H9 (cell line): Measurements from ENCODE around the gene ORC1. TPM values are rescaled to one million over a fixed set of nuclear protein-coding genes. Genes with fewer than 3 reads are reported as not detected.
A peak's percentile ranks its signal among the peaks of the same experiment; 100 is the strongest.

Experiments
- DNase-seq: peaks from one replicate; pipeline ENCODE4 v3.0.0-alpha.2; 2017
- H2AFZ ChIP-seq: one replicate; pipeline ENCODE4 v1.6.1; 2013; ENCODE audit warnings: mild to moderate bottlenecking, low read length, control low read depth, moderate library complexity
- H2AK5ac ChIP-seq: 2 replicates; pipeline ENCODE4 v1.6.1; 2013; ENCODE audit warnings: low read length, control low read depth, mixed read lengths; ENCODE audit not compliant: insufficient read length
- H2BK120ac ChIP-seq: one replicate; pipeline ENCODE4 v1.6.1; 2013; ENCODE audit warnings: low read depth, mild to moderate bottlenecking, low read length, control low read depth, inconsistent platforms; ENCODE audit not compliant: poor library complexity, severe bottlenecking
- H2BK12ac ChIP-seq: 2 replicates; pipeline ENCODE4 v1.6.1; 2013; ENCODE audit warnings: low read length, control low read depth, mixed read lengths, low read depth; ENCODE audit not compliant: insufficient read length
- H2BK15ac ChIP-seq: 2 replicates; pipeline ENCODE4 v1.6.1; 2013; ENCODE audit warnings: low read depth, low read length, control low read depth
- H2BK20ac ChIP-seq: one replicate; pipeline ENCODE4 v1.6.1; 2013; ENCODE audit warnings: low read depth, mild to moderate bottlenecking, low read length, control low read depth, inconsistent platforms; ENCODE audit not compliant: poor library complexity, severe bottlenecking
- H2BK5ac ChIP-seq: 2 replicates; pipeline ENCODE4 v1.6.1; 2013; ENCODE audit warnings: low read length, control low read depth, mixed read lengths; ENCODE audit not compliant: insufficient read length
- H3K14ac ChIP-seq: 2 replicates; pipeline ENCODE4 v1.6.1; 2013; ENCODE audit warnings: low read length, control low read depth; ENCODE audit not compliant: insufficient read depth
- H3K18ac ChIP-seq: 2 replicates; pipeline ENCODE4 v1.6.1; 2013; ENCODE audit warnings: low read depth, mild to moderate bottlenecking, mixed read lengths, low read length, control low read depth; ENCODE audit not compliant: insufficient read length
- H3K23ac ChIP-seq: 2 replicates; pipeline ENCODE4 v1.6.1; 2013; ENCODE audit warnings: low read length, control low read depth, mixed read lengths, low read depth; ENCODE audit not compliant: insufficient read length
- H3K23me2 ChIP-seq: 2 replicates; pipeline ENCODE4 v1.6.1; 2013; ENCODE audit warnings: low read depth, mild to moderate bottlenecking, mixed read lengths, low read length, control low read depth; ENCODE audit not compliant: insufficient read length, poor library complexity, severe bottlenecking
- H3K27ac ChIP-seq: 2 replicates; pipeline ENCODE4 v1.5.1; 2013; ENCODE audit warnings: low read length, control low read depth, mixed read lengths, low read depth; ENCODE audit not compliant: insufficient read length
- H3K27me3 ChIP-seq: 2 replicates; pipeline ENCODE4 v1.6.1; 2013; ENCODE audit warnings: low read length, control low read depth, inconsistent platforms; ENCODE audit not compliant: insufficient read depth
- H3K4ac ChIP-seq: 2 replicates; pipeline ENCODE4 v1.6.1; 2013; ENCODE audit warnings: low read depth, mild to moderate bottlenecking, control low read depth, inconsistent platforms, low read length, moderate library complexity
- H3K4me1 ChIP-seq: 2 replicates; pipeline ENCODE4 v1.6.1; 2013; ENCODE audit warnings: low read length, control low read depth, inconsistent platforms; ENCODE audit not compliant: insufficient read depth
- H3K4me2 ChIP-seq: 2 replicates; pipeline ENCODE4 v1.6.1; 2013; ENCODE audit warnings: low read length, control low read depth, mixed read lengths; ENCODE audit not compliant: insufficient read length, insufficient read depth
- H3K56ac ChIP-seq: 2 replicates; pipeline ENCODE4 v1.6.1; 2013; ENCODE audit warnings: low read depth, mild to moderate bottlenecking, mixed read lengths, low read length, control low read depth; ENCODE audit not compliant: insufficient read length
- H3K79me1 ChIP-seq: 2 replicates; pipeline ENCODE4 v1.6.1; 2013; ENCODE audit warnings: low read depth, mild to moderate bottlenecking, moderate library complexity, low read length, control low read depth, inconsistent platforms; ENCODE audit not compliant: insufficient read depth, poor library complexity, severe bottlenecking
- H3K79me2 ChIP-seq: 2 replicates; pipeline ENCODE4 v1.6.1; 2013; ENCODE audit warnings: low read length, control low read depth, inconsistent platforms; ENCODE audit not compliant: insufficient read depth
- H3K9ac ChIP-seq: 2 replicates; pipeline ENCODE4 v1.6.1; 2013; ENCODE audit warnings: low read length, control low read depth, mixed read lengths; ENCODE audit not compliant: insufficient read length; ENCODE audit errors: extremely low read depth
- H3K9me3 ChIP-seq: one replicate; pipeline ENCODE4 v1.6.1; 2013; ENCODE audit warnings: low read depth, low read length, inconsistent platforms; ENCODE audit not compliant: control insufficient read depth
- H3T11ph ChIP-seq: one replicate; pipeline ENCODE4 v1.6.1; 2013; ENCODE audit warnings: mild to moderate bottlenecking, low read length, control low read depth, inconsistent platforms
- H4K20me1 ChIP-seq: one replicate; pipeline ENCODE4 v1.6.1; 2013; ENCODE audit not compliant: control insufficient read depth, insufficient read length, insufficient read depth
- H4K5ac ChIP-seq: 2 replicates; pipeline ENCODE4 v1.6.1; 2013; ENCODE audit warnings: low read depth, mild to moderate bottlenecking, mixed read lengths, low read length, control low read depth; ENCODE audit not compliant: insufficient read length
- H4K8ac ChIP-seq: replicated peaks from 2 replicates; pipeline ENCODE4 v1.6.1; 2013; ENCODE audit warnings: low read length, control low read depth, mixed read lengths, low read depth; ENCODE audit not compliant: insufficient read length
- H4K91ac ChIP-seq: 2 replicates; pipeline ENCODE4 v1.6.1; 2013; ENCODE audit warnings: low read depth, mild to moderate bottlenecking, moderate library complexity, mixed read lengths, low read length, control low read depth; ENCODE audit not compliant: insufficient read length
- H3K27ac Mint-ChIP-seq, 3 experiments: 2 replicates in 2 of 3; 3 replicates in 1 of 3; pipeline ENCODE4 v1.8.0; 2020 to 2021; ENCODE audit warnings: mixed read lengths in 3 of 3, mild to moderate bottlenecking in 1 of 3, moderate library complexity in 1 of 3
- H3K27me3 Mint-ChIP-seq: 2 replicates; pipeline ENCODE4 v1.8.0; 2021; ENCODE audit warnings: low read depth, mild to moderate bottlenecking, moderate library complexity, mixed read lengths
- H3K36me3 Mint-ChIP-seq, 3 experiments: 2 replicates in 2 of 3; 3 replicates in 1 of 3; pipeline ENCODE4 v1.8.0; 2020 to 2021; ENCODE audit warnings: low read depth in 3 of 3, mixed read lengths in 3 of 3; ENCODE audit not compliant: insufficient read depth in 1 of 3
- H3K4me1 Mint-ChIP-seq, 2 experiments: 2 replicates each; pipeline ENCODE4 v1.8.0; 2020; ENCODE audit warnings: mixed read lengths in 2 of 2
- H3K4me3 Mint-ChIP-seq, 2 experiments: 2 replicates in 1 of 2; 3 replicates in 1 of 2; pipeline ENCODE4 v1.8.0; 2020 to 2021; ENCODE audit warnings: mild to moderate bottlenecking in 2 of 2, mixed read lengths in 2 of 2, moderate library complexity in 1 of 2
- H3K9me3 Mint-ChIP-seq, 2 experiments: 2 replicates in 1 of 2; 3 replicates in 1 of 2; pipeline ENCODE4 v1.8.0; 2020; ENCODE audit warnings: mild to moderate bottlenecking in 2 of 2, mixed read lengths in 2 of 2, moderate library complexity in 1 of 2
- WGBS: extraction: QIAGEN DNeasy Blood & Tissue Kit; methylation state at CpG from one replicate; pipeline ENCODE4 v1.1.7; 2013; ENCODE audit warnings: missing lambda C conversion rate, low lambda C conversion rate, mixed read lengths; ENCODE audit not compliant: insufficient read length; ENCODE audit errors: extremely low coverage; 5-methylcytosine and 5-hydroxymethylcytosine counted together
- total RNA-seq: library from RNA; stranded (reverse); gene quantifications from 2 replicates; pipeline ENCODE4 v1.2.1, GENCODE V29; 2021
- TF ChIP-seq, protein P1 (sequence below): fragments of 200-600 bp; sonication (generic); conservative IDR thresholded peaks from 3 replicates; pipeline ENCODE4 v1.8.0; 2021; ENCODE audit warnings: antibody characterized with exemption, mild to moderate bottlenecking

Gene ORC1
- total RNA-seq, 1 experiment from 2014 or later, result 46.4 TPM

DNA sequence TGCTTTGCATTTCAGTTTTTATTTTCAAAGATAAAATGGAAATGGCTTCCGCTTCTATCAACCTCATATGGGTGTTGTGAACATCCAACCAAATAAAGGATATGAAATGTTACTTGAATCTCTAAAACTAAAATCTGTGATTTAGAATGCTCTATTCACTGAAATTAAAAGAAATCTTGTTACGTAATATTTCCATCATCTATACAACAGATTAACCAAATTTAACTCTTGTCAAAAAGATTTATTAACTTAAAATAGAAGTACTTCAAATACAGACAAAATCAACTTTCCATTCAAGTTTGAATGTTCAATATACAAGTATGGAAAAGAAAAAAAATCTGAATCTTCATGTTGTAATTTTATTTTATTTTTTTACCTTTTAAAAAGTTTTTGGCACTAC lies 18.8 kb upstream of the ORC1 start:
- Mint-ChIP-seq H3K36me3 (peaks cover 8 to 51% (median 30%) of the 10 kb centered on the region in 3 experiments; a peak in 6 of 7 replicates), H3K4me3 (no peak overlapping the region), H3K9me3 (no peaks in the 10 kb centered on the region), H3K27me3 (no peaks in the 10 kb centered on the region; the same call in 1 of the 2 replicates), H3K4me1 (peaks cover 7% of the 10 kb centered on the region in 2 experiments; a peak in 3 of 4 replicates), H3K27ac (peak overlapping the region in 1 of 3 experiments; percentile 34; a peak in 1 of 7 replicates)
- TF ChIP-seq, protein P1, sequence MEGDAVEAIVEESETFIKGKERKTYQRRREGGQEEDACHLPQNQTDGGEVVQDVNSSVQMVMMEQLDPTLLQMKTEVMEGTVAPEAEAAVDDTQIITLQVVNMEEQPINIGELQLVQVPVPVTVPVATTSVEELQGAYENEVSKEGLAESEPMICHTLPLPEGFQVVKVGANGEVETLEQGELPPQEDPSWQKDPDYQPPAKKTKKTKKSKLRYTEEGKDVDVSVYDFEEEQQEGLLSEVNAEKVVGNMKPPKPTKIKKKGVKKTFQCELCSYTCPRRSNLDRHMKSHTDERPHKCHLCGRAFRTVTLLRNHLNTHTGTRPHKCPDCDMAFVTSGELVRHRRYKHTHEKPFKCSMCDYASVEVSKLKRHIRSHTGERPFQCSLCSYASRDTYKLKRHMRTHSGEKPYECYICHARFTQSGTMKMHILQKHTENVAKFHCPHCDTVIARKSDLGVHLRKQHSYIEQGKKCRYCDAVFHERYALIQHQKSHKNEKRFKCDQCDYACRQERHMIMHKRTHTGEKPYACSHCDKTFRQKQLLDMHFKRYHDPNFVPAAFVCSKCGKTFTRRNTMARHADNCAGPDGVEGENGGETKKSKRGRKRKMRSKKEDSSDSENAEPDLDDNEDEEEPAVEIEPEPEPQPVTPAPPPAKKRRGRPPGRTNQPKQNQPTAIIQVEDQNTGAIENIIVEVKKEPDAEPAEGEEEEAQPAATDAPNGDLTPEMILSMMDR, result no peak
- Histone ChIP-seq H3K23me2 (no peaks in the 10 kb centered on the region), H4K5ac (no peak overlapping the region), H3K27ac (no peak overlapping the region), H3K9me3 (no peaks in the 10 kb centered on the region), H3K14ac (no peak overlapping the region), H3K27me3 (no peaks in the 10 kb centered on the region), H2BK120ac (no peak overlapping the region), H3K79me2 (no peaks in the 10 kb centered on the region), H3T11ph (no peak overlapping the region), H3K56ac (no peak overlapping the region), H2AFZ (no peak overlapping the region), H3K9ac (no peak overlapping the region), H2BK12ac (no peak overlapping the region), H3K4me2 (no peak overlapping the region), H2BK5ac (no peak overlapping the region), H3K23ac (no peak overlapping the region), H2BK15ac (no peak overlapping the region), H3K18ac (no peak overlapping the region), H4K8ac (no peak overlapping the region), H2BK20ac (no peak overlapping the region), H3K4me1 (no peaks in the 10 kb centered on the region), H3K4ac (no peak overlapping the region), H4K91ac (no peak overlapping the region), H4K20me1 (no peaks in the 10 kb centered on the region), H3K79me1 (no peaks in the 10 kb centered on the region), H2AK5ac (no peak overlapping the region)
- DNase-seq, result no peak
- WGBS, result no CpG with 5 or more reads among the region's 2 CpGs
